HepG2 (cell line): ENCODE results near the gene PPP2R2C. TPM values are rescaled to one million over a fixed set of nuclear protein-coding genes. Genes with fewer than 3 reads are reported as not detected.

ENCODE experiments used
- ARHGAP35 ChIP-seq: sonication (generic); formaldehyde crosslinking; IDR thresholded peaks from 2 replicates; pipeline ENCODE4 v1.9.0; 2022; ENCODE audit warnings: mild to moderate bottlenecking, inconsistent platforms, moderate library complexity, missing genetic modification reagents, borderline replicate concordance
- ARID5B ChIP-seq: IDR thresholded peaks from 2 replicates; pipeline ENCODE4 v1.4.0; 2020; ENCODE audit warnings: mild to moderate bottlenecking, missing genetic modification reagents
- HNRNPUL1 ChIP-seq: fragments of 200-400 bp; formaldehyde crosslinking; IDR thresholded peaks from 2 replicates; pipeline ENCODE4 v1.6.1; 2017; ENCODE audit warnings: low read depth, mild to moderate bottlenecking, low read length, moderate library complexity
- MXD1 ChIP-seq: sonication (generic); formaldehyde crosslinking; IDR thresholded peaks from 2 replicates; pipeline ENCODE4 v1.4.0; 2020; ENCODE audit warnings: mild to moderate bottlenecking, missing genetic modification reagents
- PBX2 ChIP-seq: IDR thresholded peaks from 2 replicates; pipeline ENCODE4 v1.6.1; 2016; ENCODE audit warnings: control low read depth
- STAT6 ChIP-seq: sonication (generic); formaldehyde crosslinking; IDR thresholded peaks from 2 replicates; pipeline ENCODE4 v1.4.0; 2020; ENCODE audit warnings: missing genetic modification reagents, mild to moderate bottlenecking, borderline replicate concordance
- ZBTB46 ChIP-seq: sonication (generic); formaldehyde crosslinking; IDR thresholded peaks from 2 replicates; pipeline ENCODE4 v1.4.0; 2020; ENCODE audit warnings: mild to moderate bottlenecking, missing genetic modification reagents, borderline replicate concordance
- ZC3H13 ChIP-seq: sonication (generic); formaldehyde crosslinking; IDR thresholded peaks from 2 replicates; pipeline ENCODE4 v1.8.1; 2023; ENCODE audit warnings: mild to moderate bottlenecking, missing genetic modification reagents, moderate library complexity
- ZNF10 ChIP-seq: sonication (generic); formaldehyde crosslinking; IDR thresholded peaks from 2 replicates; pipeline ENCODE4 v1.4.0; 2020; ENCODE audit warnings: mild to moderate bottlenecking, low read depth, missing genetic modification reagents, borderline replicate concordance
- ZNF282 ChIP-seq: fragments of 450-650 bp; IDR thresholded peaks from 2 replicates; pipeline ENCODE4 v1.6.1; 2018; ENCODE audit not compliant: partially characterized antibody
- ZNF432 ChIP-seq: sonication (generic); formaldehyde crosslinking; IDR thresholded peaks from 2 replicates; pipeline ENCODE4 v1.5.0; 2020; ENCODE audit warnings: missing genetic modification reagents, mild to moderate bottlenecking, borderline replicate concordance
- ZNF597 ChIP-seq: sonication (generic); formaldehyde crosslinking; IDR thresholded peaks from 2 replicates; pipeline ENCODE4 v1.5.0; 2020; ENCODE audit warnings: missing genetic modification reagents
- polyA plus RNA-seq, 8 experiments: library from polyadenylated mRNA; depleted of rRNA in 3 of 8; stranded (reverse) in 7 of 8; unstranded in 1 of 8; fragments of >200 nt; fragmentation: Illumina TruSeq in 4 of 8; extraction: Trizol in 4 of 8; gene quantifications; 2 replicates each; pipeline versions ENCODE4 v1.2.1 to v1.2.3, GENCODE V29; 2011 to 2016; ENCODE audit warnings: low read depth in 4 of 8, missing spikeins in 1 of 8, mixed read lengths in 1 of 8; ENCODE audit not compliant: insufficient read depth in 1 of 8
- total RNA-seq, 5 experiments: library from RNA; depleted of rRNA; stranded (reverse); fragments of >200 nt; fragmentation: Illumina TruSeq; extraction: Trizol; gene quantifications; 2 replicates each; pipeline ENCODE4 v1.2.3, GENCODE V29; 2016; ENCODE audit warnings: low read depth in 1 of 5

PPP2R2C gene
- total and polyA plus RNA-seq, 2 of the 13 experiments (the other 11 are each of a cell fraction or from before 2014, with no cell fraction given) = 0.60 to 8.6 TPM

GRCh38 chr4:6308899-6309643 lies 163.3 kb downstream of the PPP2R2C start (continued):
- TF ChIP-seq ARID5B (CRISPR knock-in tag) = peak; percentile 35; the same call in 1 of the 2 replicates
- no peak for TF ChIP-seq ZNF432 (CRISPR knock-in tag)
- TF ChIP-seq ZC3H13 = no peak; the same call in none of the 2 replicates
- no peak for TF ChIP-seq ZBTB46
- no peak for TF ChIP-seq PBX2 (CRISPR knock-in tag)
- no peak for TF ChIP-seq HNRNPUL1
- no peak; the same call in 1 of the 2 replicates for TF ChIP-seq MXD1 (CRISPR knock-in tag)
- TF ChIP-seq ZNF10 = no peak
- TF ChIP-seq ZNF282 = no peak
- TF ChIP-seq ZNF597 (CRISPR knock-in tag) = no peak
- no peak; the same call in 1 of the 2 replicates for TF ChIP-seq STAT6
- TF ChIP-seq ARHGAP35 = no peak
